B cell (primary cell): ENCODE measurements around the gene CCDC112.

Experiments
- EZH2 ChIP-seq: IDR thresholded peaks from 2 replicates; pipeline ENCODE4 v1.6.1; 2012; ENCODE audit warnings: borderline replicate concordance, low read depth, mild to moderate bottlenecking, moderate library complexity, low read length; ENCODE audit not compliant: insufficient read depth, poor library complexity, severe bottlenecking
- TF ChIP-seq, protein P1 (sequence below): fragments of 200-600 bp; IDR thresholded peaks from one replicate; pipeline ENCODE4 v1.8.0; 2022; ENCODE audit warnings: antibody characterized with exemption, mild to moderate bottlenecking

DNA sequence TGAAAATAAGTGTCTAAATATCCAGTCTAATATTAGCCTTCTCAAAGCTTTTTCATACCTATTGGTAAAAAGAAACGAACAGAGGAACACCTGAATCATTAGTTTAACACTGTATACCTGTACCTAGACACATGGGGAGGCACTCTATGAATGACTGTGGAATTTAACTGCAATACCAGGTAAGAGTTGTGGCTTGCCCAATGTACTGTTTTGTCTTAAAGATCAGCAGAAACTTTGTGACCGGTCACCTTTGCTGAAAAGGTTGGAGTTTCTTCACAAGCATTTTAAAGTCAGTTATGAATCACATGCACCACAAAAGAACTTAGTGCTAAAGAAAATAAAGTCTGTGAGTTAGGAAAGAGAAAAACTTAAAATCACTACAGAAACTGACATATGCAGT, 36.2 kb downstream of the CCDC112 start:
- TF ChIP-seq EZH2, result no peak
- TF ChIP-seq, protein P1, sequence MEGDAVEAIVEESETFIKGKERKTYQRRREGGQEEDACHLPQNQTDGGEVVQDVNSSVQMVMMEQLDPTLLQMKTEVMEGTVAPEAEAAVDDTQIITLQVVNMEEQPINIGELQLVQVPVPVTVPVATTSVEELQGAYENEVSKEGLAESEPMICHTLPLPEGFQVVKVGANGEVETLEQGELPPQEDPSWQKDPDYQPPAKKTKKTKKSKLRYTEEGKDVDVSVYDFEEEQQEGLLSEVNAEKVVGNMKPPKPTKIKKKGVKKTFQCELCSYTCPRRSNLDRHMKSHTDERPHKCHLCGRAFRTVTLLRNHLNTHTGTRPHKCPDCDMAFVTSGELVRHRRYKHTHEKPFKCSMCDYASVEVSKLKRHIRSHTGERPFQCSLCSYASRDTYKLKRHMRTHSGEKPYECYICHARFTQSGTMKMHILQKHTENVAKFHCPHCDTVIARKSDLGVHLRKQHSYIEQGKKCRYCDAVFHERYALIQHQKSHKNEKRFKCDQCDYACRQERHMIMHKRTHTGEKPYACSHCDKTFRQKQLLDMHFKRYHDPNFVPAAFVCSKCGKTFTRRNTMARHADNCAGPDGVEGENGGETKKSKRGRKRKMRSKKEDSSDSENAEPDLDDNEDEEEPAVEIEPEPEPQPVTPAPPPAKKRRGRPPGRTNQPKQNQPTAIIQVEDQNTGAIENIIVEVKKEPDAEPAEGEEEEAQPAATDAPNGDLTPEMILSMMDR, result no peak
